AG20443 (cell line): ENCODE data around the gene EPS8.

Source experiments
- DNase-seq: peaks from one replicate; pipeline ENCODE4 v3.0.0; 2012; ENCODE audit warnings: low spot score, mixed read lengths

The EPS8 gene

GRCh38 chr12:15789220-15790171, at the start of gene EPS8:
Gene EPS8 (minus strand): TSS chr12:15789388. CDS start chr12:15682951, 106,437 bp downstream.
- DNase-seq: peak; percentile 98

GRCh38 chr12:15837141-15837790, 48.1 kb upstream of the EPS8 start:
- peak; percentile 74 for DNase-seq

- no peak for DNase-seq
Observed at GRCh38 chr12:15834575-15834974, 45.4 kb upstream of the EPS8 start.

GRCh38 chr12:15831315-15831978, 42.3 kb upstream of the EPS8 start:
- no peak for DNase-seq

GRCh38 chr12:15830538-15830937, 41.4 kb upstream of the EPS8 start:
- peak; percentile 55 for DNase-seq

- peak; percentile 39 for DNase-seq
Observed at GRCh38 chr12:15829949-15830348, 40.8 kb upstream of the EPS8 start.

GRCh38 chr12:15829255-15829654, 40.1 kb upstream of the EPS8 start:
- no peak for DNase-seq

GRCh38 chr12:15827136-15827535, 37.9 kb upstream of the EPS8 start:
- no peak for DNase-seq

- no peak for DNase-seq
Observed at GRCh38 chr12:15824516-15824915, 35.3 kb upstream of the EPS8 start.

- DNase-seq: no peak
Observed at GRCh38 chr12:15823360-15824128, 34.4 kb upstream of the EPS8 start.

GRCh38 chr12:15819644-15820437, 30.7 kb upstream of the EPS8 start:
- DNase-seq: no peak

GRCh38 chr12:15818418-15818817, 29.2 kb upstream of the EPS8 start:
- DNase-seq: no peak

- no peak for DNase-seq
Observed at GRCh38 chr12:15815730-15816129, 26.5 kb upstream of the EPS8 start.

GRCh38 chr12:15811214-15812127, 22.3 kb upstream of the EPS8 start:
- no peak for DNase-seq

- DNase-seq: no peak
Observed at GRCh38 chr12:15808652-15809051, 19.5 kb upstream of the EPS8 start.

GRCh38 chr12:15808250-15808649, 19.1 kb upstream of the EPS8 start:
- no peak for DNase-seq

- no peak for DNase-seq
Observed at GRCh38 chr12:15806826-15807225, 17.6 kb upstream of the EPS8 start.

- DNase-seq: no peak
Observed at GRCh38 chr12:15801770-15802744, 12.9 kb upstream of the EPS8 start.

- no peak for DNase-seq
Observed at GRCh38 chr12:15800278-15800677, 11.1 kb upstream of the EPS8 start.
